DMS153 treated with DMSO at 0.1 percent for 48 hours (cell line): Measurements from ENCODE around the gene NDUFA1.
"Not testable (repeated sequence)": the region's sequence is repeated elsewhere in the genome, so short reads cannot be mapped to it uniquely, and the experiment has no call there.

Experiments
- DNase-seq: peaks from one replicate; lab custom pipeline; 2025; ENCODE audit not compliant: unreplicated experiment; lab: John Stamatoyannopoulos, UW

Gene NDUFA1

GRCh38 chrX:119871599-119872395 lies at the start of gene NDUFA1, which contains the start of gene RNF113A:
Gene NDUFA1, plus strand, starts transcription at chrX:119871832. Its CDS starts 80 bp downstream, at chrX:119871912.
Gene RNF113A, minus strand, starts transcription at chrX:119871733. Its CDS starts 120 bp downstream, at chrX:119871613.
- peak; percentile 82 for DNase-seq

GRCh38 chrX:119824221-119824620 lies 47.4 kb upstream of the NDUFA1 start:
- not testable (repeated sequence) for DNase-seq

GRCh38 chrX:119826399-119826959 lies 45.2 kb upstream of the NDUFA1 start:
- no peak for DNase-seq

DNA sequence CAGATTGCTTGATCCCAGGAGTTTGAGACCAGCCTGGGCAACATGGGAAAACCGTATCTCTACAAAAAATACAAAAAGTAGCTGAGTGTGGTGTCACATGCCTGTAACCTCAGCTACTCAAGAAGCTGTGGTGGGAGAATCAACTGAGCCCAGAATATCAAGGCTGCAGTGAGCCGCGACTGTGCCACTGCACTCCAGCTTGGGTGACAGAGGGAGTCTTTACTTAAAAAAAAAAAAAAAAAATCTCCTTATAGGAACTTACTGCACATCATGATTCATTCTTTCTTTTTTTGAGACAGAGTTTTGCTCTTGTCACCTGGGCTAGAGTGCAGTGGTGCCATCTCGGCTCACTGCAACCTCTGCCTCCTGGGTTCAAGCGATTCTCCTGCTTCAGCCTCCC lies 43.2 kb upstream of the NDUFA1 start:
- no peak for DNase-seq

DNA sequence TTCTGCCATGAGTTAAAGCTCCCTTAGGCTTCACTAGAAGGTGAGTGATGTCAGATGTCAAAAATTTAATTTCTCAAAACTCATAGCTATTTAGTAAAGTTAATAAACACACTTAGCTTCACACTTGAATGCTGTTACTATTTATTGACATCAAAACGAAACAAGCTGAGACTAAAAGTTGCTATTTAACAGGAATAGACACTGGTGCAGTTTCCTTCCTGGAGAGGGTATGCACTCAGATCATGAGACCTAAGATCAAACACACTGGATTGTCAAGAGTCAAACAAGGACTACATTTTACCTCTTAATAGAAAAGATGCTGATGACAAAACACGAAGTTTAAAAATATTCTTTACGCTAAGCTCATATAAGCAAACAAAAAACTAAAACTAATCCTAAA lies 37.7 kb upstream of the NDUFA1 start:
- DNase-seq: no peak

DNA sequence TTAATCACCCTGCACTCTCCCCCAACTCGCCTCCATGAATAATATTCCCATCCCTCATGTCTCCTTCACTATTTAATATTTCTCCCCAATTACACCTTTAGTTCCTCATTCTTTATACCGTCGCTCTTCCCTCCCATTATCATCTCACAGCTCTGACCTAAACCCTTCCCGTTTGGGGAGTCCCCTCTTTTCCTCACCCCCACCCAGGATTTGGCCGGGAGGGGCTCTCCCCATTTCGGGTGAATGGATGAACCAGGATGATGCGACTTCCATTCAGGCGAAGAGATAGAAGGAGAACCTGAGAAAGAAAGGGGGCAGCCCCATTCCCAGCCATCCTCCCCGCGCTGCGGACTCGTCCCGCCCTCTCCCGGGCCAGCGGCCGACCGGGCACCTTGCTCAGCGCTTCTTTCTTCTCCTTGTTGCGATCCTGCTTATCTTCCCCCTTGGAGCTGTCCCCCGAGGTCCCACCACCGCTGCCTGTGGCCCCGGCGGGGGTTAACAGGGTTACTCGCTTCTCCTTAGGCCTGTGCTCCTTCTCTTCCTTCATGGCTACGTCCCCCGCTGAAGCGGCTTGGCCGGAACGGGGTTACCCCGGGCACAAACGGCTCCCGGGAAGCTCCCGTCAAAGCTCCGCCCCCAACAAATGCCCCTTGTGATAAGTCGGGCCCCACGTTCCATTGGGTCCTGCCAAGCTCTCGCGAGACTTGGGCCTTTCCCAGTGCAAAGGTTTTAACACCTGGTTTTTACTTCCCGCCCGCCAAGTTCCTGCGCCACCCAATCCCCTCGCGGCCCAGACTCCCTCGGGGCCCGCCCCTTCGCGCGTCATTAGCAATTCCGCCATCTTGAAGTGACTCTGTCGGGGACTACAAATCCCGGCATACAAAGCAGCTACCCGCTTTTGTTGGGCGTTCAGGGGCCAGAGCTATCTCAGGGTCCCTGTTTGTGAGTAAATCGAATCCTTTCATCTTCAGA lies 19.0 kb upstream of the NDUFA1 start, which contains the start of gene UPF3B:
Gene UPF3B (minus strand): TSS at position 582 of the 972 bp plus-strand sequence. CDS start 35 bp downstream, at position 547.
- DNase-seq: peak; percentile 99

DNA sequence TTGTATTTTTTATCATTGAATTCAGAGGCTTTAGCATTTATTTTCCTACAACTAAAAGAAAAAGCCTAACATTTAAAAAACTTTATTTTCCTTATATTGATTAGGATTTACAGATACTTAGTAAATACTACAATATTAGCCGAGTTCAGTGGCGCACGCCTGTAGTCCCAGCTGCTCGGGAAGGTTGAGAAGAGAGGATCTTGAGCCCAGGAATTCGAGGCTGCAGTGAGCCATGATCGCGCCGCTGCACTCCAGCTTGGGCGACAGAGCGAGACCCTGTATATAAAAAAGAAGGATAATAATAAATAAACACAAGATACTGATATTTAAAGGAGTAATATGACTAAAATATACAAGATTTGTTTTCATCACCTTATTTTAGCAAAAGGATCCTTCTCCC lies 18.2 kb upstream of the NDUFA1 start:
- DNase-seq: no peak

- no peak for DNase-seq
Observed at GRCh38 chrX:119870626-119871131, 953 bp upstream of the NDUFA1 start.

DNA sequence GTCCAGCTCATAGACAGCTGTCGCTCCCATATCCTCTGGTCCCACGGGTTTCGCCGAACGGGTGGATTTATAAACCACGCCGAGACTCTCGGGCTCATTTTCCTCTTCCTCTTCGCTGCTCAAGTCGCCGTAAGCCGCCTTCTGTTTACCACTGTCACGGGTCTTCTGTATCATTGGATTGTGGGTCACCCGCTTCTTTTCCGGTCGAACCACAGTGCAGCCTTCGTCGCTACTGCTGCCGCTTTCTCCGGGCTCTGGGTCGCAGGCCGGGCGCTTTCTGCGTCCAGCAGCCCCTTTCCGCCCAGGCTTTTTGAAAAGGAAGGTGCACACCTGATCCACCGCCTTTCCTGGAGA lies 410 bp upstream of the NDUFA1 start:
- peak; percentile 67 for DNase-seq

- DNase-seq: no peak
Observed at GRCh38 chrX:119878740-119879139, 7.1 kb downstream of the NDUFA1 start.

- DNase-seq: no peak
Observed at GRCh38 chrX:119880076-119880475, 8.4 kb downstream of the NDUFA1 start.

GRCh38 chrX:119880552-119881437 lies 9.2 kb downstream of the NDUFA1 start:
- DNase-seq: peak; percentile 22

- no peak for DNase-seq
Observed at GRCh38 chrX:119885554-119886428, 14.2 kb downstream of the NDUFA1 start.

- DNase-seq: peak; percentile 15
Observed at GRCh38 chrX:119887721-119888425, 16.2 kb downstream of the NDUFA1 start.

GRCh38 chrX:119890626-119891025 lies 19.0 kb downstream of the NDUFA1 start:
- not testable (repeated sequence) for DNase-seq

DNA sequence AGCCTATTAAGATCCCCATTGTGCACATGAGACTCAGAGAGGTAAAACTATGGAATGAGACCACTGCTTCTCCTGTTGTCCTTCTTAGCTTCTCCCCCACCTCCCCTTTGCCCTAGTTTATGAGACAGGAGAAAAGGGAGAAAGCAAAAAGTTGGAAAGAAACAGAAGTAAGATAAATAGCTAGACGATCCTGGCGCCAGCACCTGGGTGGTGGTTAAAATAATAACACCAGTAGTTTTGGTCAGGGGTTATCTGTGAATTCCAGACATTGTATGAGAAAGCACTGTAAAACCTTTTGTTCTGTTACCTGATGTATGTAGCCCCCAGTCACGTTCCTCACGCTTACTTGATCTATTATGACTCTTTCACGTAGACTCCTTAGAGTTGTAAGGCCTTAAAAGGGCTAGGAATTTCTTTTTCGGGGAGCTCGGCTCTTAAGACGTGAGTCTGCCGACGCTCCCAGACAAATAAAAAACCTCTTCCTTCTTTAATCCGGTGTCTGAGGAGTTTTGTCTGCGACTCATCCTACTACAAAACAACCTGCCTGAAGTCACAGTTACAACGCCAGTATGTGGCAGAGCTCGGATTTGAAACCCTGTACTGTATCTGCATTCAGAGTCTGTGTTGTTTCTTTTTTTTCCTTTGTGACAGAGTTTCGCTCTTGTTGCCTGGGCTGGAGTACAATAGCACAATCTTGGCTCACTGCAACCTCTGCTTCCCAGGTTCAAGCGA lies 20.5 kb downstream of the NDUFA1 start:
- not testable (repeated sequence) for DNase-seq

DNA sequence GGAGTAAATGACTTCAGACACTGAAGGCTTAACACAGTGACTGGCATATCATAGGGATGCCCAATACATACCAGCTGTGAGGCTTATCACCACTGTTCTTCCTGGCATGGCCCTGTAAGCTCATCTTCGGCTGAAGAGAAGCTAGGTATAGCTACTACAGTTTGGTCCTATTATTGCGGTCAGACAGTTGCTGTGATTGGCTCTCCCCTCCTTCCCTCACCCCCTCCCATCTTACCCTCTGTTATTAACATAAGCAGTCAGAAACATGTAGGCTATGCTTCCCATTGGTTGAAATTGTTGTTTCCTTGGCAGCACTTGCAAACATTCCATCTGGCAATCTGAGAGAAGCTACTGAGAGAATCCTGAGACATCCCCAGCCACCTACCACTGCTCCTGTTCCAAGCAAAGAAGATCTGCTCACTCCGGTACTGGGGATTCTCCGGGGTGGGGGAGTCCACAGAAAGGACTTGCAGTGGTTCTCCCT lies 24.3 kb downstream of the NDUFA1 start, which contains the start of gene AKAP14:
Gene AKAP14 (plus strand): TSS at position 51 of the 484 bp plus-strand sequence. CDS start 7,331 bp downstream, outside the sequence.
- DNase-seq: no peak
